Suprapubic skin (tissue), 4 donors: ENCODE measurements around the gene PLXND1. TPM values are rescaled to one million over a fixed set of nuclear protein-coding genes. Genes with fewer than 3 reads are reported as not detected.

Experiments used
- DNase-seq, 2 donors: peaks; one replicate each; pipeline ENCODE4 v3.0.0-alpha.2; 2019; ENCODE audit warnings: low spot score in 2 of 2
- H3K27ac ChIP-seq: fragments of 200-600 bp; sonication (generic); one replicate; pipeline ENCODE4 v1.5.1; 2019
- H3K27me3 ChIP-seq: fragments of 200-600 bp; sonication (generic); one replicate; pipeline ENCODE4 v1.5.1; 2019
- H3K36me3 ChIP-seq: fragments of 200-600 bp; sonication (generic); one replicate; pipeline ENCODE4 v1.5.1; 2019
- H3K4me1 ChIP-seq: fragments of 200-600 bp; sonication (generic); one replicate; pipeline ENCODE4 v1.5.1; 2019
- H3K4me3 ChIP-seq: fragments of 200-600 bp; sonication (generic); one replicate; pipeline ENCODE4 v1.5.1; 2019; ENCODE audit warnings: mild to moderate bottlenecking
- H3K9me3 ChIP-seq: fragments of 200-600 bp; sonication (generic); one replicate; pipeline ENCODE4 v1.5.1; 2019
- EP300 ChIP-seq: sonication (generic); formaldehyde crosslinking; IDR thresholded peaks from one replicate; pipeline ENCODE4 v1.6.1; 2017; ENCODE audit warnings: antibody characterized with exemption
- POLR2A ChIP-seq, 2 donors: fragments of 450-650 bp; IDR thresholded peaks; one replicate each; pipeline ENCODE4 v1.6.1; 2017; ENCODE audit warnings: antibody characterized with exemption in 2 of 2, mild to moderate bottlenecking in 2 of 2, moderate library complexity in 2 of 2
- POLR2AphosphoS5 ChIP-seq, 3 donors: sonication (generic); formaldehyde crosslinking; IDR thresholded peaks; one replicate each; pipeline ENCODE4 v1.6.1; 2017; ENCODE audit warnings: antibody characterized with exemption in 3 of 3
- WGBS: methylation state at CpG from one replicate; pipeline ENCODE4 v1.1.5; 2018; 5-methylcytosine and 5-hydroxymethylcytosine counted together
- total RNA-seq, 4 donors: library from RNA; depleted of rRNA; stranded (reverse); fragments of >200 nt; gene quantifications; one replicate each; pipeline ENCODE4 v1.1.0, GENCODE V29; 2016
- TF ChIP-seq, protein P1 (sequence below), 2 donors: fragments of 200-600 bp in 1 of 2; fragments of 450-650 bp in 1 of 2; sonication (generic) in 1 of 2; IDR thresholded peaks; one replicate each; pipeline ENCODE4 v1.5.1; 2016 to 2019; ENCODE audit warnings: antibody characterized with exemption in 2 of 2, mild to moderate bottlenecking in 1 of 2, moderate library complexity in 1 of 2

The PLXND1 gene
- total RNA-seq, 4 donors from 2014 or later = 19.0 to 51.0 (median 30.8) TPM

DNA sequence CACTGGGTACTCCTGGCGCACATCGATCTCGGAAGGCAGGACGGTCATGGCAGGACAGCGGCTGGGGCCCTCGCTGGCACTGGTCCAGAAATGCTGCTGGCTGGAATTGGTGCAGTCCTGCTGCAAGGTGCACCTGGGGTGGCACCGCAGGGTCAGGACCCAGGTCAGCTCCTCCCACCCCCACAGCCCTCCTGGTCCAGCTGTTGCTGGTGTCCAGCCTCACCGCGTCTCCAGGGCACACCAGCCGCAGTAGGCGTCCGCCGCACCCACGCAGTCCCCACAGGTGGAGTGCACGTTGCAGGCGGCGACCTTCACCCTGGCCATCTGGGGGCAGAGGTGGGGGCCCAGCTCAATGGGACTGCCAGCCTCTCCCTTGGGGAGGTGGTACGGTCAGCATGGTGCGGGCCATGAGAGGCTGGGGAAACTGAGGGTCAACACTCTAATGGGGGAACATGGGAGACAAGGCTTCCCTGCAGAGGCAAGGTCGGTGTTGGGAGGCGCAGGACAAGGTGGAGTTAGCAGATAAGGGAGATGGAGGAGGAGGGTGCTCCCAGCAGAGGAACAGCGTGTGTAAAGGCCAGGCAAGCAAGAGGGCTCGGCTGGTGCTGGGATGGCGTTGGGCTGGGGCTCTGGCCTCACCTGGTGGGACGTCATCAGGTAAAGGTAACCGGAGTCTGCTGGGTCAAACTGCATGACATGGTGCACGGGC lies 20.4 kb downstream of the PLXND1 start:
- Histone ChIP-seq H3K27me3 (no peaks in the 10 kb centered on the region), H3K36me3 (peaks cover 45% of the 10 kb centered on the region), H3K4me3 (no peak overlapping the region), H3K27ac (no peak overlapping the region), H3K4me1 (peaks cover 43% of the 10 kb centered on the region), H3K9me3 (no peaks in the 10 kb centered on the region)
- WGBS = 94% methylated on average over 12 of the region's 27 CpGs
- no peak for DNase-seq
- TF ChIP-seq POLR2A (IDR thresholded peaks at IDR 0.05) = no peak

DNA sequence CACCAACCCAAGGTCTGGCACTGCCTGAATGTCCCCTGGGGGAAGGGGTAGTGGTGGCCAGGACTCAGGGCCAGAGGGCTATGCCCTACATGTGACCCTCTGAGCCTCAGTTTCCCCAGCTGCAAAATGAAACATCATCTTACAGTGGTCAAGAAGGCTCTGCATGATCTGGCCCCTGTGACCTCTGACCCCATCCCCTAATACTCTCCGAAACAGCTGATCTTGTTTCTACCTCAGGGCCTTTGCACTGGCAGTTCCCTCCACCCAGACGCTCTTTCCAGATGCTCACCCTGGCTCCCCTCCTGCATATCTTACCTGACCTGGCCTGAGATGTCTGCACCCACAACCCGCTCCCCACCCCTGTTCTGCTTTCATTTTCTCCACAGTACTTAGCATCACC lies 21.8 kb downstream of the PLXND1 start:
- H3K9me3 ChIP-seq = no peaks in the 10 kb centered on the region
- peaks cover 52% of the 10 kb centered on the region for H3K36me3 ChIP-seq
- no peak overlapping the region for H3K27ac ChIP-seq
- no peak for DNase-seq
- peaks cover 28% of the 10 kb centered on the region for H3K4me1 ChIP-seq
- no peak overlapping the region for H3K4me3 ChIP-seq
- 67% methylated on average over 3 of the region's 3 CpGs for WGBS
- TF ChIP-seq POLR2A (IDR thresholded peaks at IDR 0.05) (no peak), POLR2AphosphoS5 (IDR thresholded peaks at IDR 0.05) (no peak), EP300 (no peak)
- TF ChIP-seq, protein P1, sequence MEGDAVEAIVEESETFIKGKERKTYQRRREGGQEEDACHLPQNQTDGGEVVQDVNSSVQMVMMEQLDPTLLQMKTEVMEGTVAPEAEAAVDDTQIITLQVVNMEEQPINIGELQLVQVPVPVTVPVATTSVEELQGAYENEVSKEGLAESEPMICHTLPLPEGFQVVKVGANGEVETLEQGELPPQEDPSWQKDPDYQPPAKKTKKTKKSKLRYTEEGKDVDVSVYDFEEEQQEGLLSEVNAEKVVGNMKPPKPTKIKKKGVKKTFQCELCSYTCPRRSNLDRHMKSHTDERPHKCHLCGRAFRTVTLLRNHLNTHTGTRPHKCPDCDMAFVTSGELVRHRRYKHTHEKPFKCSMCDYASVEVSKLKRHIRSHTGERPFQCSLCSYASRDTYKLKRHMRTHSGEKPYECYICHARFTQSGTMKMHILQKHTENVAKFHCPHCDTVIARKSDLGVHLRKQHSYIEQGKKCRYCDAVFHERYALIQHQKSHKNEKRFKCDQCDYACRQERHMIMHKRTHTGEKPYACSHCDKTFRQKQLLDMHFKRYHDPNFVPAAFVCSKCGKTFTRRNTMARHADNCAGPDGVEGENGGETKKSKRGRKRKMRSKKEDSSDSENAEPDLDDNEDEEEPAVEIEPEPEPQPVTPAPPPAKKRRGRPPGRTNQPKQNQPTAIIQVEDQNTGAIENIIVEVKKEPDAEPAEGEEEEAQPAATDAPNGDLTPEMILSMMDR (IDR thresholded peaks at IDR 0.05) = no peak
- H3K27me3 ChIP-seq = no peaks in the 10 kb centered on the region

DNA sequence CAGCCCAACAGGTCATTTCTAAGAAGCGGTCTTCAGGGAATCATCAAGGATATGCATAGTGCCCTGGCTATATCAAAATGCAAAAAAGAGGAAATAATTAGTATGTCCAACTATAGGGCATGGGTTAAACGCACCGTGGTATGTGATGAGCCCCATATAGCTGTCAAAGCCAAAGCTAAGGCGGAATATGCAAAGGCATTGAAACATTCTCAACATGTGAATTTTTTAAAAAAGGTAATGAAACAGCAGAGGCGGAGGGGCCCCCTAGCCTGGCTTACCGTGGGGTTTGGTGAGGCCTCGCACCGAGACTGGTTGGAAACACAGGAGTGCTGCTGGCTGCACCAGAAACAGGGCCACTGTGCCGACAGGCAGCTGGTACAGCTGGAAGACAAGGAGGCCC lies 23.2 kb downstream of the PLXND1 start:
- H3K4me3 ChIP-seq = no peak overlapping the region
- H3K36me3 ChIP-seq = peaks cover 52% of the 10 kb centered on the region
- H3K9me3 ChIP-seq = no peaks in the 10 kb centered on the region
- no peak overlapping the region for H3K27ac ChIP-seq
- H3K4me1 ChIP-seq = peaks cover 26% of the 10 kb centered on the region
- WGBS = 88% methylated on average over 9 of the region's 9 CpGs
- DNase-seq = no peak
- TF ChIP-seq POLR2A (IDR thresholded peaks at IDR 0.05) = no peak
- TF ChIP-seq EP300 = no peak
- TF ChIP-seq, protein P1 (IDR thresholded peaks at IDR 0.05) = no peak
- no peak for TF ChIP-seq POLR2AphosphoS5 (IDR thresholded peaks at IDR 0.05)
- no peaks in the 10 kb centered on the region for H3K27me3 ChIP-seq

DNA sequence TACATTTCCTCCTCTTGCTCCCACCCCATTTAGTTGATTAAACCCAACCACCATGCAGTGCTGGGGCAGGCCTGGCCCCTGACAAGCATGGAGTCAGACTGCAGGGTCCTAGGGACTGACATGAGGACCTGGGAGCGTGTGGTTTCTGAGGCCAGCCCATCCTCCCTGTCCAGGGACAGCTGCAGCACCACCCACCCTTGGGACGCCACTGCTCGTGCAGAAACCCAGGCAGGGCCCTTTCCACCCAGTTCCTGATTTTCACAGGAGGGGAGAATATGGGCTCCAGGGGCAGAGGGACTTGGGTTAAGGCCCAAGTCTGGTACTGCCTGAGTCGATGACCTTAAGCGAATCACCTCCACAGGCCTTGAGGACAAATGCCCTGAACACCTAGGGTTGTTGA lies 23.7 kb downstream of the PLXND1 start:
- WGBS = 78% methylated on average over 4 of the region's 5 CpGs
- DNase-seq = no peak
- TF ChIP-seq POLR2A (IDR thresholded peaks at IDR 0.05) (no peak), EP300 (no peak), POLR2AphosphoS5 (IDR thresholded peaks at IDR 0.05) (no peak)
- TF ChIP-seq, protein P1 (IDR thresholded peaks at IDR 0.05) = no peak
- peaks cover 55% of the 10 kb centered on the region for H3K36me3 ChIP-seq
- peaks cover 28% of the 10 kb centered on the region for H3K4me1 ChIP-seq
- H3K9me3 ChIP-seq = no peaks in the 10 kb centered on the region
- H3K27me3 ChIP-seq = no peaks in the 10 kb centered on the region
- no peak overlapping the region for H3K4me3 ChIP-seq
- no peak overlapping the region for H3K27ac ChIP-seq

DNA sequence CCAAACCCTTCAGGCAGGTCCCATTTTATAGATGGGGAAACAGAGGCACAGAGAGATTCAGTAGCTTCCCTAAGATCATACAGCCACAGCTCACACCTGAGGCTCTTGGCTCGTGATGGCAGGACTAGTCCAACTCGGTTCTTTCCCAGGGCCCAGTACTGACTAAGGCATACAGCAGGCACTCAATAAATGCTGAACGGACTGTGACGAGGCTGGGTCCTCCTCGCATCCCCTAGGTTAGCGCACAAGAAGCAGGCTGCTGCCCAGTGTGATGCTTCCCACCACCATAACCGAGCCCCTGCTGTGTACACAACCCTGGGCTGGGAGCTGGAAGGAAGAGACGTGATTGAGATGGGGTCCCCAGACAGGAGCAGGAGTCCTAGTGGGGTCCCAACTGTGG lies 24.9 kb downstream of the PLXND1 start:
- Histone ChIP-seq H3K9me3 (no peaks in the 10 kb centered on the region), H3K4me3 (no peak overlapping the region), H3K4me1 (peaks cover 28% of the 10 kb centered on the region), H3K36me3 (peaks cover 59% of the 10 kb centered on the region), H3K27ac (no peak overlapping the region), H3K27me3 (no peaks in the 10 kb centered on the region)
- DNase-seq = no peak
- 88% methylated on average over 5 of the region's 8 CpGs for WGBS
- no peak for TF ChIP-seq POLR2AphosphoS5 (IDR thresholded peaks at IDR 0.05)

DNA sequence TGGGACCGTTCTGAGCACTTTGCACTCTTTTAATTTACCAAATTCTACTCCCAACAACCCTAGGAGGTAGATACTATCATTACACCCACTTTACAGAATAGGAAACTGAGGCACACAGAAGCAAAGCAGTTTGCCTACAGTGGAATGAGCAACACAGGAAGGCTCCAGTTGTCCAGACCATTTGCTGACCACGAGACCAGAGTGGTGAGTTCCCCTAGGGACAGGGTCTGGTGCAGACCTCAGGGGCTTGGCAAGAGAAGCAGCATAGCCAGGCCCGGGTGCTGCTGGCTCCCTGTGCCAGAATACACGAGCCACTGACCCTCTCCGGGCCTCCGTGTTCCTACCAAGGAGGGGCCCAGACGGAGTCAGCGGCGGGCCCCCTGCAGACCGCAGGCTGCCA lies 26.5 kb downstream of the PLXND1 start:
- no peak overlapping the region for H3K4me3 ChIP-seq
- H3K27me3 ChIP-seq = no peaks in the 10 kb centered on the region
- TF ChIP-seq, protein P1 (IDR thresholded peaks at IDR 0.05) = no peak
- no peak for TF ChIP-seq POLR2A (IDR thresholded peaks at IDR 0.05)
- TF ChIP-seq EP300 = no peak
- no peak for TF ChIP-seq POLR2AphosphoS5 (IDR thresholded peaks at IDR 0.05)
- peaks cover 55% of the 10 kb centered on the region for H3K36me3 ChIP-seq
- no peak overlapping the region for H3K27ac ChIP-seq
- 84% methylated on average over 3 of the region's 10 CpGs for WGBS
- no peak for DNase-seq
- peaks cover 34% of the 10 kb centered on the region for H3K4me1 ChIP-seq
- no peaks in the 10 kb centered on the region for H3K9me3 ChIP-seq
